Fibroblast of lung (primary cell): ENCODE measurements around the gene TWIST1.

Experiments used
- EZH2 ChIP-seq: IDR thresholded peaks from 2 replicates; pipeline ENCODE4 v1.5.1; 2012; ENCODE audit warnings: low read length, control low read depth, mild to moderate bottlenecking; ENCODE audit errors: missing control alignments
- TF ChIP-seq, protein P1 (sequence below), 2 donors: IDR thresholded peaks in 1 of 2; conservative IDR thresholded peaks in 1 of 2; 1 replicate in 1 of 2; 2 replicates in 1 of 2; pipeline ENCODE4 v1.5.1; 2011 to 2012; ENCODE audit warnings: low read length in 2 of 2, control low read depth in 1 of 2, inconsistent platforms in 1 of 2, low read depth in 1 of 2, mild to moderate bottlenecking in 1 of 2

DNA sequence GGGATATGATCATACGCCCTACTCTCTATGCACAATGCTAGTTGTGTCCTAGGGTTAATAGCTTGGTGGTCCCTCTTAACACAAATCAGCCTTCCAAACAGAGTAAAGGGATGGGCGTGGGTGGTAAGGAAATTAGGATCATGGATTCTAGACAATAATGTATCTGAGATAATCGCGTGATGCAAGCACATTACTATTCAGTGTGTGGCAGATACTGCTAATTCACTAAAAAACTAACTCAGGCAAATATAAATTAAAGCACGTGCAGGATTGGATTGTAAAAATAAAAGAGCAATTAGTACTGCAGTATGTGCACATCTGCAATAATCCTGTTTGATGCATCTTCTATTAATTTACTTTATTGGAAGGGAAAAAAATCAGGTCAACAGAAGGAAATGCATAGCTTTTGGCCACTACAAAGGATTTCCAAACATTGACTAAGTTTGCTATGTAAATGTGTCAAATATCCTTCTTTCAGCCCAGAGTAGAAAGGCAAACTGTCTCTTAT lies 22.0 kb downstream of the TWIST1 start:
- TF ChIP-seq, protein P1, sequence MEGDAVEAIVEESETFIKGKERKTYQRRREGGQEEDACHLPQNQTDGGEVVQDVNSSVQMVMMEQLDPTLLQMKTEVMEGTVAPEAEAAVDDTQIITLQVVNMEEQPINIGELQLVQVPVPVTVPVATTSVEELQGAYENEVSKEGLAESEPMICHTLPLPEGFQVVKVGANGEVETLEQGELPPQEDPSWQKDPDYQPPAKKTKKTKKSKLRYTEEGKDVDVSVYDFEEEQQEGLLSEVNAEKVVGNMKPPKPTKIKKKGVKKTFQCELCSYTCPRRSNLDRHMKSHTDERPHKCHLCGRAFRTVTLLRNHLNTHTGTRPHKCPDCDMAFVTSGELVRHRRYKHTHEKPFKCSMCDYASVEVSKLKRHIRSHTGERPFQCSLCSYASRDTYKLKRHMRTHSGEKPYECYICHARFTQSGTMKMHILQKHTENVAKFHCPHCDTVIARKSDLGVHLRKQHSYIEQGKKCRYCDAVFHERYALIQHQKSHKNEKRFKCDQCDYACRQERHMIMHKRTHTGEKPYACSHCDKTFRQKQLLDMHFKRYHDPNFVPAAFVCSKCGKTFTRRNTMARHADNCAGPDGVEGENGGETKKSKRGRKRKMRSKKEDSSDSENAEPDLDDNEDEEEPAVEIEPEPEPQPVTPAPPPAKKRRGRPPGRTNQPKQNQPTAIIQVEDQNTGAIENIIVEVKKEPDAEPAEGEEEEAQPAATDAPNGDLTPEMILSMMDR (conservative IDR thresholded peaks at IDR 0.05 in 1 of 2, IDR thresholded peaks at IDR 0.05 in 1 of 2; ENCODE audit: low read depth in 1 of 2, low read length in 2 of 2): no peak
- no peak for TF ChIP-seq EZH2
